ENCODE results near the gene CEP70.

Gene CEP70, protein sequence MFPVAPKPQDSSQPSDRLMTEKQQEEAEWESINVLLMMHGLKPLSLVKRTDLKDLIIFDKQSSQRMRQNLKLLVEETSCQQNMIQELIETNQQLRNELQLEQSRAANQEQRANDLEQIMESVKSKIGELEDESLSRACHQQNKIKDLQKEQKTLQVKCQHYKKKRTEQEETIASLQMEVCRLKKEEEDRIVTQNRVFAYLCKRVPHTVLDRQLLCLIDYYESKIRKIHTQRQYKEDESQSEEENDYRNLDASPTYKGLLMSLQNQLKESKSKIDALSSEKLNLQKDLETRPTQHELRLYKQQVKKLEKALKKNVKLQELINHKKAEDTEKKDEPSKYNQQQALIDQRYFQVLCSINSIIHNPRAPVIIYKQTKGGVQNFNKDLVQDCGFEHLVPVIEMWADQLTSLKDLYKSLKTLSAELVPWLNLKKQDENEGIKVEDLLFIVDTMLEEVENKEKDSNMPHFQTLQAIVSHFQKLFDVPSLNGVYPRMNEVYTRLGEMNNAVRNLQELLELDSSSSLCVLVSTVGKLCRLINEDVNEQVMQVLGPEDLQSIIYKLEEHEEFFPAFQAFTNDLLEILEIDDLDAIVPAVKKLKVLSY

DNA sequence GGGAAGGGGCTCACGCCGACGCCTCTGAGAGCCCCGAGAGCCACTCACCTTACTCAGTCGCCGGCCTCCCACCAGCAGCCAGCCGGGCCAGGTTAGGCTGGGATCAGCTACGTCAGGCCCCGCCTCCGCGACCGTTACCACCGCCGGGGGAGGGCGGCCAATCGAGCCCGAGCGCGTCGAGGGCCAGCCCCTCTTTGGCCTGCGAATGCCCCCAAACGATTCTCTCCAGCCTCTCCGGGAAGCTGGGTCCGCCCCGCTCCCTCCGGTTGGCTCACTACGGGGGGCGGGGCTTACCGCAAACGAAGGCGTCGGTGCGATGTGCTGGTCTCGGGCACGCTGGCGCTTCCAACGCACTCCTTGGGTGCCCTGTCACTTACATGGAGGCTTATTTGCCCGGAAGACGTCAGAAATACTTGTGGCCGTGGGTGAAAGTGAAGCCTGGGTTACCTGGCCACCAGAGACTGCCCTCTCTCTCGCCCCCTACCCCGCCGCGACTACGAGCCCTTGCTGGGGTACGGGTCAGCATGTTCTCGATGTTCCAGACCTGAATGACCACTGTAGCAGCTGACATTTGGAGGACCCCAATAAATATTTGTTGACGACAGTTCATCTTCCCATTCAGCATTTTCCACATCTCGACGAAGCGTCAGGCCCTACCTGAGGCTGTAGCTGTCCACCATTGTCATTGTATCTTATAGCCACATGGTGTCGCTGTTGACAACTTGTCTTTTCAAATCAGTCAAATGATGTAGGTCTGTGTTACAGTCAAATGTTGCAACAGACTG lies at the start of gene CEP70:
TSS of gene CEP70 (minus strand) at position 111 of the 785 bp plus-strand sequence. CDS start 21,333 bp downstream, outside the sequence.
- peak; percentile 92; the same call in 1 of the 2 replicates for TF ChIP-seq CEBPB (IDR thresholded peaks at IDR 0.05)
- TF ChIP-seq ZBTB7A (IDR thresholded peaks at IDR 0.05; ENCODE audit: low read depth) = no peak; the same call in 1 of the 2 replicates
- peak; percentile 65; the same call in 1 of the 2 replicates for TF ChIP-seq YY1 (IDR thresholded peaks at IDR 0.05; ENCODE audit: low read depth)
- 0 out of 2 replicates have a peak, but pooled peaks have one; percentile 30 for TF ChIP-seq EGR1 (IDR thresholded peaks at IDR 0.05)
- no peak for TF ChIP-seq EP300 (IDR thresholded peaks at IDR 0.05; ENCODE audit: borderline replicate concordance)
- peak; percentile 65 for TF ChIP-seq TAF1 (IDR thresholded peaks at IDR 0.05; ENCODE audit: low read depth)
- TF ChIP-seq NFIC (IDR thresholded peaks at IDR 0.05) = no peak
- TF ChIP-seq RAD21 (IDR thresholded peaks at IDR 0.05; ENCODE audit: low read depth) = peak; percentile 81
- peak; percentile 58 for TF ChIP-seq CREB1 (IDR thresholded peaks at IDR 0.05; ENCODE audit: low read depth)
- TF ChIP-seq, protein P1, sequence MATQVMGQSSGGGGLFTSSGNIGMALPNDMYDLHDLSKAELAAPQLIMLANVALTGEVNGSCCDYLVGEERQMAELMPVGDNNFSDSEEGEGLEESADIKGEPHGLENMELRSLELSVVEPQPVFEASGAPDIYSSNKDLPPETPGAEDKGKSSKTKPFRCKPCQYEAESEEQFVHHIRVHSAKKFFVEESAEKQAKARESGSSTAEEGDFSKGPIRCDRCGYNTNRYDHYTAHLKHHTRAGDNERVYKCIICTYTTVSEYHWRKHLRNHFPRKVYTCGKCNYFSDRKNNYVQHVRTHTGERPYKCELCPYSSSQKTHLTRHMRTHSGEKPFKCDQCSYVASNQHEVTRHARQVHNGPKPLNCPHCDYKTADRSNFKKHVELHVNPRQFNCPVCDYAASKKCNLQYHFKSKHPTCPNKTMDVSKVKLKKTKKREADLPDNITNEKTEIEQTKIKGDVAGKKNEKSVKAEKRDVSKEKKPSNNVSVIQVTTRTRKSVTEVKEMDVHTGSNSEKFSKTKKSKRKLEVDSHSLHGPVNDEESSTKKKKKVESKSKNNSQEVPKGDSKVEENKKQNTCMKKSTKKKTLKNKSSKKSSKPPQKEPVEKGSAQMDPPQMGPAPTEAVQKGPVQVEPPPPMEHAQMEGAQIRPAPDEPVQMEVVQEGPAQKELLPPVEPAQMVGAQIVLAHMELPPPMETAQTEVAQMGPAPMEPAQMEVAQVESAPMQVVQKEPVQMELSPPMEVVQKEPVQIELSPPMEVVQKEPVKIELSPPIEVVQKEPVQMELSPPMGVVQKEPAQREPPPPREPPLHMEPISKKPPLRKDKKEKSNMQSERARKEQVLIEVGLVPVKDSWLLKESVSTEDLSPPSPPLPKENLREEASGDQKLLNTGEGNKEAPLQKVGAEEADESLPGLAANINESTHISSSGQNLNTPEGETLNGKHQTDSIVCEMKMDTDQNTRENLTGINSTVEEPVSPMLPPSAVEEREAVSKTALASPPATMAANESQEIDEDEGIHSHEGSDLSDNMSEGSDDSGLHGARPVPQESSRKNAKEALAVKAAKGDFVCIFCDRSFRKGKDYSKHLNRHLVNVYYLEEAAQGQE (IDR thresholded peaks at IDR 0.05; ENCODE audit: low read depth) = no peak
- no peak for TF ChIP-seq TEAD4 (IDR thresholded peaks at IDR 0.05)
- no peak; the same call in 1 of the 2 replicates for TF ChIP-seq TCF12 (IDR thresholded peaks at IDR 0.05; ENCODE audit: low read depth)
- TF ChIP-seq, protein P2, sequence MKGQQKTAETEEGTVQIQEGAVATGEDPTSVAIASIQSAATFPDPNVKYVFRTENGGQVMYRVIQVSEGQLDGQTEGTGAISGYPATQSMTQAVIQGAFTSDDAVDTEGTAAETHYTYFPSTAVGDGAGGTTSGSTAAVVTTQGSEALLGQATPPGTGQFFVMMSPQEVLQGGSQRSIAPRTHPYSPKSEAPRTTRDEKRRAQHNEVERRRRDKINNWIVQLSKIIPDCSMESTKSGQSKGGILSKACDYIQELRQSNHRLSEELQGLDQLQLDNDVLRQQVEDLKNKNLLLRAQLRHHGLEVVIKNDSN (IDR thresholded peaks at IDR 0.05) = no peak
- TF ChIP-seq, protein P3, sequence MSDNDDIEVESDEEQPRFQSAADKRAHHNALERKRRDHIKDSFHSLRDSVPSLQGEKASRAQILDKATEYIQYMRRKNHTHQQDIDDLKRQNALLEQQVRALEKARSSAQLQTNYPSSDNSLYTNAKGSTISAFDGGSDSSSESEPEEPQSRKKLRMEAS (IDR thresholded peaks at IDR 0.05) = peak; percentile 97
- TF ChIP-seq FOXM1 (IDR thresholded peaks at IDR 0.05; ENCODE audit: borderline replicate concordance, low read depth) = peak; percentile 66; the same call in 1 of the 2 replicates

DNA sequence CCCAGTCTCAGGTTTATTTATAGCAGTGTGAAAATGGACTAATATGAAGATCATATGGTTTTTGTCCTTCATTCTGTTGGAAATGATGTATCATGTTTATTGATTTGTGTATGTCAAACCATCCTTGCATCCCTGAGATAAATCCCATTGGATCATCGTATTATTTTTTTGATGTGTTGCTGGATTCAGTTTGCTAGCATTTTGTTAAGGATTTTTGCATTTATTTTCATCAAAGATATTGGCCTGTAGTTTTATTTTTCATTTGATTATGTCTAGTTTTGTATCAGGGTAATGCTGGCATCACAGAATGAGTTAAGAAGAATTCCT lies 48.8 kb upstream of the CEP70 start:
- TF ChIP-seq CEBPB (IDR thresholded peaks at IDR 0.05) (no peak), RAD21 (IDR thresholded peaks at IDR 0.05; ENCODE audit: low read depth) (no peak), CREB1 (IDR thresholded peaks at IDR 0.05; ENCODE audit: low read depth) (no peak), ZBTB7A (IDR thresholded peaks at IDR 0.05; ENCODE audit: low read depth) (no peak), FOXM1 (IDR thresholded peaks at IDR 0.05; ENCODE audit: borderline replicate concordance, low read depth) (no peak), TAF1 (IDR thresholded peaks at IDR 0.05; ENCODE audit: low read depth) (no peak)

DNA sequence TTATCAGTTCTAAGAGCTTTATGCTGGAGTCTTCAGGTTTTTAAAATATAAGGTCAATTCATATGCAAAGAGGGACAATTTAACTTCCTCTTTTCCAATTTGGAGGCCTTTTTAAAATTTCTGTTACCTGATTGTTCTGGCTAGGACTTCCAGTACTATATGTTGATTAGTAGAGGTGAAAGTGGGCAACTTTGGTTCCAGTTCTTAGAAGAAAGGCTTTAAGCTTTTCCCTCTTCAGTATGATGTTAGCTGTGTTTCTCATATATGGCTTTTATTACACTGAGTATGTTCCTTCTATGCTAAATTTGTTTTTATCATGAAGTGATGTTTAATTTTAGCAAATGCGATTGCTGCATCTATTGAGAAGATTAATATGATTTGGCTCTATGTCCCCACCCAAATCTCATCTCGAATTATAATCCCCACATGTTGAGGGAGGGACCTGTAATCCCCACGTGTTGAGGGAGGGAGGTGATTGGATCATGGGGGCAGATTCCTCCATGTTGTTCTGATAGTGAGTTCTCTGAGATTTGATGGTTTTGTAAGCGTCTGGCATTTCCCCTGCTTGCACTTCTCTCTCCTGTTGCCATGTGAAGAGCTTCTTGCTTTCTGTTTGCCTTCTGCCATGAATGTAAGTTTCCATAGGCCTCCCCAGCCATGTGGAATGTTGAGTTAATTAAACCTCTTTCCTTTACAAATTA lies 48.3 kb upstream of the CEP70 start:
- TF ChIP-seq, protein P1 (IDR thresholded peaks at IDR 0.05; ENCODE audit: low read depth) = no peak
- TF ChIP-seq CREB1 (IDR thresholded peaks at IDR 0.05; ENCODE audit: low read depth) = no peak
- no peak for TF ChIP-seq EGR1 (IDR thresholded peaks at IDR 0.05)

DNA sequence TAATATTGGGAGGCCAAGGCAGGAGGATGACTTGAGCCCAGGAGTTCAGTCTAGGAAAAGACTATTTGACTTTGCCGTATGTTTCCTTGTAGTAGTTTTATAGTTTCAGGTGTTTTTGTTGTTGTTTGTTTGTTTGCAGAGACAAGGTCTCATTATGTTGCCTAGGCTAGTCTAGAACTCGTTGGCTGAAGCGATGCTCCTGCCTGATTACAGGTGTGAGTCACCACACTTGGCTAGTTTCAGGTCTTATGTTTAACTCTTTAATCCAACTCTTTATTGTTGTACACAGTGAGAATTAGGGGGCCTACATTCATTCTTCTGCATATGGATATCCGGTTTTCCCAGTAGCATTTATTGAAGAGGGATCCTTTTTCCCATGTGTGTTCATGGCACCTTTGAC lies 46.5 kb upstream of the CEP70 start:
- TF ChIP-seq, protein P3 (IDR thresholded peaks at IDR 0.05) = no peak
- no peak for TF ChIP-seq TEAD4 (IDR thresholded peaks at IDR 0.05)
- no peak for TF ChIP-seq TCF12 (IDR thresholded peaks at IDR 0.05; ENCODE audit: low read depth)
- no peak for TF ChIP-seq RAD21 (IDR thresholded peaks at IDR 0.05; ENCODE audit: low read depth)
- TF ChIP-seq TAF1 (IDR thresholded peaks at IDR 0.05; ENCODE audit: low read depth) = no peak
- no peak for TF ChIP-seq CEBPB (IDR thresholded peaks at IDR 0.05)
- no peak for TF ChIP-seq FOXM1 (IDR thresholded peaks at IDR 0.05; ENCODE audit: borderline replicate concordance, low read depth)
- TF ChIP-seq, protein P2 (IDR thresholded peaks at IDR 0.05) = no peak
- TF ChIP-seq EP300 (IDR thresholded peaks at IDR 0.05; ENCODE audit: borderline replicate concordance) = no peak
- TF ChIP-seq CREB1 (IDR thresholded peaks at IDR 0.05; ENCODE audit: low read depth) = no peak
- no peak for TF ChIP-seq NFIC (IDR thresholded peaks at IDR 0.05)
- TF ChIP-seq ZBTB7A (IDR thresholded peaks at IDR 0.05; ENCODE audit: low read depth) = no peak
- TF ChIP-seq YY1 (IDR thresholded peaks at IDR 0.05; ENCODE audit: low read depth) = no peak
- no peak for TF ChIP-seq EGR1 (IDR thresholded peaks at IDR 0.05)
- TF ChIP-seq, protein P1 (IDR thresholded peaks at IDR 0.05; ENCODE audit: low read depth) = no peak

Measured in Ishikawa (cell line).